ENCODE measurements around the gene DOLK. TPM values are rescaled to one million over a fixed set of nuclear protein-coding genes. Genes with fewer than 3 reads are reported as not detected.

The DOLK gene
- total RNA-seq, 1 donor from 2014 or later: 8.4 TPM

DNA sequence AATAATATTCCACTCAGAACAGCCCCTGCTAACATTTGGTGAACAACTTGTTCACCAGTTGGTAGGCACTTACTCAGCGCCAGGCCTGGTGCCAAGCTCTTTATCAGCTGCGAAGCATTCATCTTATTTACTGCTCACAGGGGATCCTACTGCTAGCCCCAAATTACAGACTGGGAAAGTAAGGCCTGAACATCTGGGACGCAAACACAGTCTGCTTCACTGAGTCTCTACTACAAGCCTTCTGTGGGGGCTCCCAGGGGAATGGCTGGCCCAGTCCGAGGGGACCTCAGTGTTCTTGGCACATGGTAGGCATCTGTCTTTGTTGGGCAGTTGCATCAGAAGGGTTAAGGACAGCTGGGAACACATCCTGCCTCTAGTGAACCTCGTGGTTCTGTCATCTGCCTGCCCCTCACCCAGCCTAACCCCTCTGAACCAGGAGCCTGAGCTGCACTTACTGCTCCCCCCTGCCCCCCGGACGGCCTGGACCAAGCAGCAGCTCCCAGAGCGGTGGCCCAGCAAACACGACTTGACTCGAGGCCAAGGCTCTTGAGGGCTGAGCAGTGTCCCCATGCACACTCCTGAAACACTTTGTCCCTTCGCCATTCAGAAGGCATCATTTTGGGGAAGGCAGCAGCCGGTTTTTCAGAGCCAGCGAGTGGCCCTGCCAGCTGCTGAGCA is 26.9 kb downstream of the DOLK start, which contains the start of gene PHYHD1:
Gene PHYHD1 (plus strand): TSS at position 602 of the 678 bp plus-strand sequence. CDS start 1,342 bp downstream, outside the sequence.
- peak; percentile 81 for DNase-seq
- Histone ChIP-seq H3K27me3 (ENCODE audit: low read depth) (no peaks in the 10 kb centered on the region), H3K4me3 (peak within 1 kb of the TSS; percentile 74), H3K27ac (replicated peaks) (peak within 1 kb of the TSS; percentile 90), H3K36me3 (peaks cover 24% of the 10 kb centered on the region), H3K9me3 (replicated peaks) (no peaks in the 10 kb centered on the region), H3K4me1 (peaks cover 79% of the 10 kb centered on the region)
- intact Hi-C loops (cut with micrococcal nuclease): no loop called here
- TF ChIP-seq, protein P1, sequence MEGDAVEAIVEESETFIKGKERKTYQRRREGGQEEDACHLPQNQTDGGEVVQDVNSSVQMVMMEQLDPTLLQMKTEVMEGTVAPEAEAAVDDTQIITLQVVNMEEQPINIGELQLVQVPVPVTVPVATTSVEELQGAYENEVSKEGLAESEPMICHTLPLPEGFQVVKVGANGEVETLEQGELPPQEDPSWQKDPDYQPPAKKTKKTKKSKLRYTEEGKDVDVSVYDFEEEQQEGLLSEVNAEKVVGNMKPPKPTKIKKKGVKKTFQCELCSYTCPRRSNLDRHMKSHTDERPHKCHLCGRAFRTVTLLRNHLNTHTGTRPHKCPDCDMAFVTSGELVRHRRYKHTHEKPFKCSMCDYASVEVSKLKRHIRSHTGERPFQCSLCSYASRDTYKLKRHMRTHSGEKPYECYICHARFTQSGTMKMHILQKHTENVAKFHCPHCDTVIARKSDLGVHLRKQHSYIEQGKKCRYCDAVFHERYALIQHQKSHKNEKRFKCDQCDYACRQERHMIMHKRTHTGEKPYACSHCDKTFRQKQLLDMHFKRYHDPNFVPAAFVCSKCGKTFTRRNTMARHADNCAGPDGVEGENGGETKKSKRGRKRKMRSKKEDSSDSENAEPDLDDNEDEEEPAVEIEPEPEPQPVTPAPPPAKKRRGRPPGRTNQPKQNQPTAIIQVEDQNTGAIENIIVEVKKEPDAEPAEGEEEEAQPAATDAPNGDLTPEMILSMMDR (IDR thresholded peaks at IDR 0.05; ENCODE audit: borderline replicate concordance): no peak

- intact Hi-C loops (cut with micrococcal nuclease): no loop called here
- no peak for DNase-seq
- TF ChIP-seq, protein P1 (IDR thresholded peaks at IDR 0.05; ENCODE audit: borderline replicate concordance): no peak
- Histone ChIP-seq H3K27me3 (ENCODE audit: low read depth) (no peaks in the 10 kb centered on the region), H3K4me3 (no peak overlapping the region), H3K9me3 (replicated peaks) (no peaks in the 10 kb centered on the region), H3K36me3 (peaks cover 27% of the 10 kb centered on the region), H3K4me1 (peaks cover 88% of the 10 kb centered on the region), H3K27ac (replicated peaks) (peak overlapping the region; percentile 90)
Measured at GRCh38 chr9:128919402-128920089, 27.9 kb downstream of the DOLK start.

DNA sequence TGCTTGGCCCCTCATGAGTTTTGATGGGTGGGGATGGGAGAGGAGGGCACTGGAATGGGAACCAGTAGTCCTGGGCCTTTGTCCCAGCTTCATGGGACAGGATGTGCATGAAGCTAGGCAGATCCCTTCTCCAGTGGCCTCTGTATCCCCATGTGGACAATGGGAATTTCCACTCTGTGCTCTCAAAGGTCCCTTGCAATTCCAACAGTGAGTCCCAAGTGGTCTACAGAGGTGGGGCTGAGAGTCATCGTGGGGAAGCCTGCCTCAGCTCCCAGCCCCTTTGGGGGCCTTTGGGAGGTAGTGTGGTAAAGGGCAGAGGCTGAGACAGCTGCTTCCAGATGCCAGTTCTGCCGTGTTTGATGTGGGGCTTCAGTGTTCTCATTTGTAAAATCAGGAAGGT is 28.5 kb downstream of the DOLK start:
- no peak for DNase-seq
- Histone ChIP-seq H3K27me3 (ENCODE audit: low read depth) (no peaks in the 10 kb centered on the region), H3K9me3 (replicated peaks) (no peaks in the 10 kb centered on the region), H3K27ac (replicated peaks) (peak overlapping the region; percentile 90), H3K4me3 (no peak overlapping the region), H3K4me1 (peaks cover 95% of the 10 kb centered on the region), H3K36me3 (peaks cover 31% of the 10 kb centered on the region)
- TF ChIP-seq, protein P1 (IDR thresholded peaks at IDR 0.05; ENCODE audit: borderline replicate concordance): no peak
- intact Hi-C loops (cut with micrococcal nuclease): no loop called here

DNA sequence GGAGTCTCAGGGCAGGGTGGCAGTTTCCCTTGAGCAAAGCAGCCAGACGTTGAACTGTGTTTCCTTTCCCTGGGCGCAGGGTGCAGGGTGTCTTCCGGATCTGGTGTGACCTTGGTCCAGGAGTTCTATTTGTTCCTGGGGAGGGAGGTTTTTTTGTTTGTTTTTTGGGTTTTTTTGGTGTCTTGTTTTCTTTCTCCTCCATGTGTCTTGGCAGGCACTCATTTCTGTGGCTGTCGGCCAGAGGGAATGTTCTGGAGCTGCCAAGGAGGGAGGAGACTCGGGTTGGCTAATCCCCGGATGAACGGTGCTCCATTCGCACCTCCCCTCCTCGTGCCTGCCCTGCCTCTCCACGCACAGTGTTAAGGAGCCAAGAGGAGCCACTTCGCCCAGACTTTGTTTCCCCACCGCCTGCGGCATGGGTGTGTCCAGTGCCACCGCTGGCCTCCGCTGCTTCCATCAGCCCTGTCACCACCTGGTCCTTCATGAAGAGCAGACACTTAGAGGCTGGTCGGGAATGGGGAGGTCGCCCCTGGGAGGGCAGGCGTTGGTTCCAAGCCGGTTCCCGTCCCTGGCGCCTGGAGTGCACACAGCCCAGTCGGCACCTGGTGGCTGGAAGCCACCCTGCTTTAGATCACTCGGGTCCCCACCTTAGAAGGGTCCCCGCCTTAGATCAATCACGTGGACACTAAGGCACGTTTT is 30.1 kb downstream of the DOLK start:
- no peaks in the 10 kb centered on the region for H3K9me3 ChIP-seq (replicated peaks)
- H3K36me3 ChIP-seq: peaks cover 31% of the 10 kb centered on the region
- H3K27ac ChIP-seq (replicated peaks): peak overlapping the region; percentile 90
- H3K27me3 ChIP-seq (ENCODE audit: low read depth): no peaks in the 10 kb centered on the region
- intact Hi-C loops (cut with micrococcal nuclease): no loop called here
- DNase-seq: peak; percentile 82
- TF ChIP-seq, protein P1 (IDR thresholded peaks at IDR 0.05; ENCODE audit: borderline replicate concordance): no peak
- H3K4me3 ChIP-seq: peak overlapping the region; percentile 29
- peaks cover 100% of the 10 kb centered on the region for H3K4me1 ChIP-seq

GRCh38 chr9:128916745-128917144 is 30.7 kb downstream of the DOLK start:
- Histone ChIP-seq H3K4me3 (peak overlapping the region; percentile 29), H3K27me3 (ENCODE audit: low read depth) (no peaks in the 10 kb centered on the region), H3K27ac (replicated peaks) (peak overlapping the region; percentile 90), H3K4me1 (peaks cover 100% of the 10 kb centered on the region), H3K36me3 (peaks cover 31% of the 10 kb centered on the region), H3K9me3 (replicated peaks) (no peaks in the 10 kb centered on the region)
- TF ChIP-seq, protein P1 (IDR thresholded peaks at IDR 0.05; ENCODE audit: borderline replicate concordance): no peak
- no peak for DNase-seq
- intact Hi-C loops (cut with micrococcal nuclease): no loop called here
